ENCODE measurements around the gene OSBPL2.

The OSBPL2 gene

DNA sequence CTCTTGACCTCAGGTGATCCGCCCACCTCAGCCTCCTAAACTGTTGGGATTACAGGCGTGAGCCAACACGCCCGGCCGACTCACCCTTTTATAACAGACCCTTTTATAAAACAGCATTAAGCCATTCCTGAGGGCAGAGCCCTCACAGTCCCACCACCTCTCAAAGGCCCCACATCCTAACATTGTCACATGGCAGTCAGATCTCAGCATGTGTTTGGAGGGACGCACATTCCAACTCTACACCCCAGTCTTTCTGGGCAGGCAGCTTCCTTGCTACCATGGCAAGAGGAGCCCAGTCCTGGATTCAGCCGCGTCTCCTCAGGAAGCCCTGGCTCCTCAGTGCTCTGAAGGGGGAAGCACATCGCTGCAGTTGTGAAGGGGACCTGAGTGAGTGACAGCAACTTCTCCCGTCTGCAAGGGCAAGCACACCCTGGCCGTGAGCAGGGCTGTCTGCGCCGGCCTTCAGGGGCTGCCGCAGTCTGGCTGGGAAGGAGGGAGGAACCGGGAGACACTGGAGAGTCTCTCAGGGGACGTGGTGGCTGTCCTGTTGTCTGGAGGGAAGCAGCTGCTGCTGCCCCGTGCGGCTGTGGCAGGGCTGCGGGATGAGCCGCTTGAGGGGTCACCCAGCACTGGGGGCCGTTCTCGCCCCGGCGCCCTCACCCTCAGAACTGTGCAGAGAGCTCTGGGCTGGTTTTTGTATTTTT, 15.9 kb downstream of the OSBPL2 start:
- no peak overlapping the region for H3K4me3 ChIP-seq (replicated peaks; ENCODE audit: low read depth, low read length)
- no peak for DNase-seq (ENCODE audit: extremely low read depth, low read depth)
- TF ChIP-seq, protein P1, sequence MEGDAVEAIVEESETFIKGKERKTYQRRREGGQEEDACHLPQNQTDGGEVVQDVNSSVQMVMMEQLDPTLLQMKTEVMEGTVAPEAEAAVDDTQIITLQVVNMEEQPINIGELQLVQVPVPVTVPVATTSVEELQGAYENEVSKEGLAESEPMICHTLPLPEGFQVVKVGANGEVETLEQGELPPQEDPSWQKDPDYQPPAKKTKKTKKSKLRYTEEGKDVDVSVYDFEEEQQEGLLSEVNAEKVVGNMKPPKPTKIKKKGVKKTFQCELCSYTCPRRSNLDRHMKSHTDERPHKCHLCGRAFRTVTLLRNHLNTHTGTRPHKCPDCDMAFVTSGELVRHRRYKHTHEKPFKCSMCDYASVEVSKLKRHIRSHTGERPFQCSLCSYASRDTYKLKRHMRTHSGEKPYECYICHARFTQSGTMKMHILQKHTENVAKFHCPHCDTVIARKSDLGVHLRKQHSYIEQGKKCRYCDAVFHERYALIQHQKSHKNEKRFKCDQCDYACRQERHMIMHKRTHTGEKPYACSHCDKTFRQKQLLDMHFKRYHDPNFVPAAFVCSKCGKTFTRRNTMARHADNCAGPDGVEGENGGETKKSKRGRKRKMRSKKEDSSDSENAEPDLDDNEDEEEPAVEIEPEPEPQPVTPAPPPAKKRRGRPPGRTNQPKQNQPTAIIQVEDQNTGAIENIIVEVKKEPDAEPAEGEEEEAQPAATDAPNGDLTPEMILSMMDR (IDR thresholded peaks at IDR 0.05; ENCODE audit: low read depth, low read length, missing control alignments) = no peak

DNA sequence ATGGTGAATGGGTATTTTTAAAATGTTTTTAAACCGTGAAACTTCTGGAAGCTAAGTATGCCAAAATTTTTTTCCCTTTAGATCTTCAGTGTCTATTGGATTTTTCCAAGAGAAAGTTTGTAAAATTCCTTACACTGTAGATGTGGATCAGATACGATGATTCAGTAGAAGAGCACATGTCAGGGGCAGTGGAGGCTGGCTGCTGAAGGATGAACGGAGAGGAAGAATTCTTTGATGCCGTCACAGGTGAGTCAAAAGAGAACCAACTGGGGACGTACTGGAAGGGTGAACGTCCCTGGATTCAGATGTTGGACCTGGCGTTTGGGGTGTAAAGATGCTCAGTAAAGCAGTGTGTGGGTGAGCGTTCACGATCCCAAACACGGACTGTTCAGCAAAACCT, 17.7 kb downstream of the OSBPL2 start:
- no peak for DNase-seq (ENCODE audit: extremely low read depth, low read depth)
- no peak overlapping the region for H3K4me3 ChIP-seq (replicated peaks; ENCODE audit: low read depth, low read length)
- TF ChIP-seq, protein P1 (IDR thresholded peaks at IDR 0.05; ENCODE audit: low read depth, low read length, missing control alignments) = no peak

DNA sequence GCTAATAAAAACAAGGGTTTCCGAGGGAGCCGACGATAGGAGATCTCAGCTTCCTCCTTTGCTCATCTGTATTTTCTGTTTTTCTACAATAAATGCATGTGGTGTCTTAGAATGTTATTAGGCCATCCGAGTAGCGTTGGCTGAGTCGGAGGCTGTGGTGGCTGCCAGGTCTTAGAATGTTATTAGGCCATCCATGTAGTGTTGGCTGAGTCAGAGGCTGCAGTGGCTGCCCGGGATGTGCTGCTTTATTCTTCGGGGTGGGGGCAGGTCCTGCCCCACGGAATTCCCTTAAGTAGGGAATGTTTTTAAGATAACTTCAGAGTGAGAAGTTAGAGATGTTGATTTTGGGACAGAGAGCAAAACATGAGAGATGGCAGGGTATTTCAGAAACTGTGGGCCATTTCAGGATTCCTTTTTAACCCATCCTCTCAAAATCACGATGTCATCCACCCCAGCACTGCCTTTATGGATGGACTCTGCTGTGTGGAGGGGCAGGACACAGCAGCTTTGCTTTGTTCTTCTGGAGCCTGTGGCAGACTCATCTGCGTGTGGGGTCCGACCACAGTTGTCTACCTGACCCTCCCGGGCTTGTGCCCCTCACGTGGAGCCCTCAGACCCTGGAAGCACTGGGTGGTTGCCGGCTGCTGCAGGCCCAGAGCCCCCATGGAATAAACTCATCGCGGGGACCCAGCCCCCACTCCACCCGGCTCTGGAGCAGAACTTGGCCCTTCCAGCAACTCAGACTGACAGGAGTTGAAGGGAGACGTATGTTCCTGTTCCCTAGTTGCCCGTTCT, 20.4 kb downstream of the OSBPL2 start:
- TF ChIP-seq, protein P1 (IDR thresholded peaks at IDR 0.05; ENCODE audit: low read depth, low read length, missing control alignments) = no peak
- DNase-seq (ENCODE audit: extremely low read depth, low read depth) = no peak

DNA sequence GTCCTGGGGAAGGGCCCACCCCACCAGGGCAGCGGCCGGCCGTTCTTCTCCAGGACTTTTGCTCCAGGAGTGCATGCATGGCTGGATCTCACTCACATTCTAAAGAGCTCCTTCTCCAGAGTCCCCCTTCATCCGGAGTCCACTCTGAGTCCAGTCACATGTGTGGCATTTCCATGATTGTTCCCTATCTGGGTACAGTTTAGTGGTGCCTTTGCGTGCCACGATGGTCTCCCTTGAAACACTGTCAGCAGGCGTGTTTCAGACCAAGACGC, 20.9 kb downstream of the OSBPL2 start:
- TF ChIP-seq, protein P1 (IDR thresholded peaks at IDR 0.05; ENCODE audit: low read depth, low read length, missing control alignments) = no peak
- no peak for DNase-seq (ENCODE audit: extremely low read depth, low read depth)
- no peak overlapping the region for H3K4me3 ChIP-seq (replicated peaks; ENCODE audit: low read depth, low read length)

More for the DNA sequence above, 20.4 kb downstream of the OSBPL2 start:
- no peak overlapping the region for H3K4me3 ChIP-seq (replicated peaks; ENCODE audit: low read depth, low read length)

DNA sequence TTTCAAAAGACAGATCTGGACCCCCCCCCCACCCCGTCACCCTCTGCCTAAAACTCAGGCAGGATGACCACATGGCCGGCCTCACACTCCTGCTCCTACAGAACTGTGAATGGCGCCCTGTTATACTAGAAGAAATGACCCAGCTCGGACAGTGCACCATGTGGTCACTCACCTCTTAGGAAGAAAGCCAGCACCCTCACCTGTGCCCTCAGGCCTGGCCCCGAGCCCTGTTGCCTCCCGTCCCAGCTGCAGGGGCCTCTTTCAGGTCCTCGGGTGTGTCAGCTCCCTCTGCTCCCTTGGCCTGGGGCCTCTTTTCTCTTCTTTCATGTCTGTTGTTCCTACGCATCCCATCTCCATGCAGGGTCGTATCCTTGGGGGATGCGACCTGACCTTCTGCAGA, 23.7 kb downstream of the OSBPL2 start:
- no peak overlapping the region for H3K4me3 ChIP-seq (replicated peaks; ENCODE audit: low read depth, low read length)
- DNase-seq (ENCODE audit: extremely low read depth, low read depth) = no peak
- TF ChIP-seq, protein P1 (IDR thresholded peaks at IDR 0.05; ENCODE audit: low read depth, low read length, missing control alignments) = no peak

DNA sequence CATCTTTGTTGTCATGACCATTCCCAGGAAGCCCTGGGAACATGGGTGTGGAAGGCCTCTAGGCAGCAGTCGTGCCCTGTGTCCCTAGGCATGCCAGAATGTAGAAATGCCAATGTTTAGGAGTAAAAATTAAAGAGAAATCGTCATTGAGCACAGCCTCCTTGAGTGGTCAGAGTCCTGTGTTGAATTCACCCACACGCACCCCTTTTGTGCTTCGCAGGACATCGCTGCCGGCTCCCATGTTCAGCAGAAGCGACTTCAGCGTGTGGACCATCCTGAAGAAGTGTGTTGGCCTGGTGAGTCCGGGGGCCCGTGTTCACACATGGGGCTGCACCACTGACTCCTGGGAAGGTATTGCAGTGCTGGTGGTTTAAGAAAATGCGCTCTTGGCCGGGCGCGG, 25.1 kb downstream of the OSBPL2 start:
- TF ChIP-seq, protein P1 (IDR thresholded peaks at IDR 0.05; ENCODE audit: low read depth, low read length, missing control alignments) = no peak
- H3K4me3 ChIP-seq (replicated peaks; ENCODE audit: low read depth, low read length) = no peak overlapping the region
- no peak for DNase-seq (ENCODE audit: extremely low read depth, low read depth)

Measured in HFF-Myc (cell line).